Heart right ventricle (tissue), 16 donors: ENCODE data around the gene ZNF827. TPM values are rescaled to one million over a fixed set of nuclear protein-coding genes. Genes with fewer than 3 reads are reported as not detected.

Experiments used
- ATAC-seq, 8 donors: fragments of 200-7000 bp; cut with Tn5 transposase; one replicate each; pipeline ENCODE4 v1.9.1; 2020; ENCODE audit warnings: mild to moderate bottlenecking in 8 of 8, moderate library complexity in 8 of 8, moderate number of reproducible peaks in 1 of 8
- DNase-seq, 2 donors: peaks; one replicate each; pipeline ENCODE4 v3.0.0-alpha.2; 2020
- H3K27ac ChIP-seq, 10 donors: fragments of 200-600 bp; sonication (generic) in 2 of 10; one replicate each; pipeline versions ENCODE4 v1.5.0 to v1.8.0; 2020 to 2022; ENCODE audit warnings: mild to moderate bottlenecking in 3 of 10
- H3K27me3 ChIP-seq, 7 donors: fragments of 200-600 bp; one replicate each; pipeline ENCODE4 v1.8.0; 2021 to 2022; ENCODE audit warnings: mild to moderate bottlenecking in 2 of 7
- H3K36me3 ChIP-seq, 9 donors: fragments of 200-600 bp; sonication (generic) in 1 of 9; one replicate each; pipeline versions ENCODE4 v1.5.0 to v1.8.0; 2020 to 2022; ENCODE audit warnings: mild to moderate bottlenecking in 2 of 9
- H3K4me1 ChIP-seq, 9 donors: fragments of 200-600 bp; sonication (generic) in 1 of 9; one replicate each; pipeline versions ENCODE4 v1.5.0 to v1.8.0; 2020 to 2022; ENCODE audit warnings: mild to moderate bottlenecking in 4 of 9
- H3K4me3 ChIP-seq, 10 donors: fragments of 200-600 bp; sonication (generic) in 2 of 10; one replicate each; pipeline versions ENCODE4 v1.5.0 to v1.8.0; 2020 to 2022; ENCODE audit warnings: mild to moderate bottlenecking in 7 of 10, moderate library complexity in 2 of 10
- H3K9me3 ChIP-seq, 11 donors: fragments of 200-600 bp in 10 of 11; sonication (generic) in 2 of 11; one replicate each; pipeline versions ENCODE4 v1.5.0 to v1.8.0; 2013 to 2022; ENCODE audit warnings: mild to moderate bottlenecking in 2 of 11, control low read depth in 1 of 11, moderate library complexity in 1 of 11
- CTCF ChIP-seq, 9 donors: fragments of 200-600 bp; sonication (generic) in 2 of 9; IDR thresholded peaks; one replicate each; pipeline versions ENCODE4 v1.5.0 to v1.8.0; 2021 to 2022; ENCODE audit warnings: antibody characterized with exemption in 9 of 9, mild to moderate bottlenecking in 5 of 9, moderate library complexity in 1 of 9
- WGBS, 2 donors: extraction: QIAGEN DNeasy Blood & Tissue Kit; methylation state at CpG; one replicate each; pipeline ENCODE4 v1.1.7; 2013; ENCODE audit warnings: inconsistent platforms in 1 of 2; 5-methylcytosine and 5-hydroxymethylcytosine counted together
- intact Hi-C, 10 donors: fragments of 100-400 bp; cut with DNase I; formaldehyde crosslinking; loops; one replicate each; pipeline versions ENCODE4 v1.11.1 to v1.14.2; 2022
- polyA plus RNA-seq, 2 donors: library from polyadenylated mRNA; stranded (reverse); fragments of 200-250 nt; gene quantifications; one replicate each; pipeline ENCODE4 v1.2.3, GENCODE V29; 2013
- total RNA-seq, 10 donors: library from RNA; stranded (reverse); fragmentation: NEBNext Ultra II Directional in 3 of 10; extraction: Animal tissue kit (Norgen Biotek cat#: 25700) in 3 of 10; gene quantifications; one replicate each; pipeline versions ENCODE4 v1.2.1 to v1.2.4, GENCODE V29; 2021 to 2023
- donor health status: Arrhythmogenic right ventricular cardiomyopathy.
- donor health status: ischemic (EF 13 %, LVEDD 7.1; RV severe dilation, severe dysfunction).
- donor health status: healthy with polysubstance abuse.
- donor health status: DM: no; HTN: yes; CAD: no.
- donor health status: DM: no; HTN: no; CAD: no.
- donor health status: ischemic (EF 25% LVEDD 6.9; RV normal size, moderate dysfunction).
- donor health status: ischemic (EF 25% LVEDD 5.7; RV mildly dilated, moderate dysfunction).
- donor health status: healthy.
- donor health status: DM: yes; HTN: yes; CAD: no.
- donor health status: Ischemic cardiomyopathy.
- donor health status: ischemic (EF 35%, LVEDD 5.7; RV mildly dilated, moderate dysfunction).
- donor health status: nonischemic (EF 11% LVEDD 7.7; RV severe dilation, severe dysfunction).
- donor health status: DM: yes; HTN: yes; CAD: no.
- donor health status: PGD.
- donor health status: ischemic (EF 29% LVEDD 5.4; RV normal size, mild dysfunction).
- donor health status: nonischemic (EF 23%, LVEDD 6.1; RV moderate dilation, normal function).

ZNF827 gene
- total and polyA plus RNA-seq, 12 donors: 3.8 to 33.9 (median 19.3) TPM

- no peak overlapping the region for H3K27ac ChIP-seq
- no peak for TF ChIP-seq CTCF (IDR thresholded peaks at IDR 0.05)
- 94 to 95% methylated on average over 8 of the region's 8 CpGs for WGBS, 2 donors
- DNase-seq (no peak), ATAC-seq (no peak)
- intact Hi-C loops: loop anchor here in 1 of 10 donors (10.0 kb wide), 1 partner anchor 118 kb away; no protein-coding TSS in a partner anchor
- H3K4me1 ChIP-seq: peaks cover 0 to 5% (median 0%) of the 10 kb centered on the region in 9 donors
- peaks cover 0 to 67% (median 20%) of the 10 kb centered on the region in 9 donors for H3K36me3 ChIP-seq
- peaks cover 0 to 6% (median 0%) of the 10 kb centered on the region in 11 donors for H3K9me3 ChIP-seq
- H3K27me3 ChIP-seq: no peaks in the 10 kb centered on the region
- H3K4me3 ChIP-seq: no peak overlapping the region
Observed at GRCh38 chr4:145762719-145763118, 175.9 kb downstream of the ZNF827 start.

- intact Hi-C loops: loop anchor here in 1 of 10 donors (10.0 kb wide), 1 partner anchor 116 kb away; no protein-coding TSS in a partner anchor
- DNase-seq (peak; percentile 58 to 68), ATAC-seq (peak; percentile 93 to 99 (median 96))
- no peaks in the 10 kb centered on the region for H3K27me3 ChIP-seq
- no peak overlapping the region for H3K4me3 ChIP-seq
- H3K9me3 ChIP-seq: no peaks in the 10 kb centered on the region
- H3K4me1 ChIP-seq: peaks cover 0 to 5% (median 0%) of the 10 kb centered on the region in 9 donors
- 82 to 90% methylated on average over 49 of the region's 49 CpGs for WGBS, 2 donors
- H3K27ac ChIP-seq: peak overlapping the region in 7 of 10 donors; percentile 46 to 75 (median 55)
- peaks cover 0 to 64% (median 20%) of the 10 kb centered on the region in 9 donors for H3K36me3 ChIP-seq
- peak in 2 of 9 donors; percentile 11 to 21 for TF ChIP-seq CTCF (IDR thresholded peaks at IDR 0.05)
Observed at GRCh38 chr4:145760961-145761929, 177.4 kb downstream of the ZNF827 start.

GRCh38 chr4:145760176-145760575 lies 178.4 kb downstream of the ZNF827 start:
- no peaks in the 10 kb centered on the region for H3K27me3 ChIP-seq
- no peak for DNase-seq
- TF ChIP-seq CTCF (IDR thresholded peaks at IDR 0.05): no peak
- peaks cover 0 to 6% (median 0%) of the 10 kb centered on the region in 9 donors for H3K4me1 ChIP-seq
- H3K9me3 ChIP-seq: no peaks in the 10 kb centered on the region
- WGBS, 2 donors: 96 to 98% methylated on average over 8 of the region's 8 CpGs
- intact Hi-C loops: loop anchor here in 1 of 10 donors (10.0 kb wide), 1 partner anchor 115 kb away; no protein-coding TSS in a partner anchor
- peaks cover 0 to 53% (median 16%) of the 10 kb centered on the region in 9 donors for H3K36me3 ChIP-seq
- ATAC-seq: no peak
- H3K4me3 ChIP-seq: no peak overlapping the region
- H3K27ac ChIP-seq: no peak overlapping the region

GRCh38 chr4:145757188-145757587 lies 181.4 kb downstream of the ZNF827 start:
- 93 to 96% methylated on average over 1 of the region's 1 CpG for WGBS, 2 donors
- no peaks in the 10 kb centered on the region for H3K27me3 ChIP-seq
- peaks cover 0 to 24% (median 8%) of the 10 kb centered on the region in 9 donors for H3K36me3 ChIP-seq
- ATAC-seq: no peak
- H3K4me1 ChIP-seq: peaks cover 0 to 6% (median 0%) of the 10 kb centered on the region in 9 donors
- TF ChIP-seq CTCF (IDR thresholded peaks at IDR 0.05): no peak
- no peak overlapping the region for H3K4me3 ChIP-seq
- no peaks in the 10 kb centered on the region for H3K9me3 ChIP-seq
- DNase-seq: no peak
- intact Hi-C loops: no loop called here
- no peak overlapping the region for H3K27ac ChIP-seq
